Measurements from ENCODE around the gene SELENOF. TPM values are rescaled to one million over a fixed set of nuclear protein-coding genes. Genes with fewer than 3 reads are reported as not detected.
A peak's percentile ranks its signal among the peaks of the same experiment; 100 is the strongest.

The SELENOF gene
- total and polyA plus RNA-seq, 2 of the 13 experiments (the other 11 are each of a cell fraction or from before 2014, with no cell fraction given), result 133 to 163 TPM

GRCh38 chr1:86913399-86913895 is 479 bp downstream of the SELENOF start (continued):
- no peak for TF ChIP-seq ZNF513 (CRISPR knock-in tag; conservative IDR thresholded peaks at IDR 0.05)
- no peak for TF ChIP-seq ZNF256 (CRISPR knock-in tag; conservative IDR thresholded peaks at IDR 0.05)
- 0 out of 2 replicates have a peak, but pooled peaks have one; percentile 9 for TF ChIP-seq IRF2 (CRISPR knock-in tag; IDR thresholded peaks at IDR 0.05)
- peak; percentile 33; the same call in 1 of the 3 replicates for TF ChIP-seq MXI1 (IDR thresholded peaks at IDR 0.05; ENCODE audit: borderline replicate concordance, low read depth, low read length)
- no peak for TF ChIP-seq TRIM24 (CRISPR knock-in tag; IDR thresholded peaks at IDR 0.05)
- no peak for TF ChIP-seq CEBPG (CRISPR knock-in tag; IDR thresholded peaks at IDR 0.05)
- 0 out of 2 replicates have a peak, but pooled peaks have one; percentile 4 for TF ChIP-seq MIER3 (CRISPR knock-in tag; IDR thresholded peaks at IDR 0.05; ENCODE audit: borderline replicate concordance)
- TF ChIP-seq ZNF281 (CRISPR knock-in tag; IDR thresholded peaks at IDR 0.05; ENCODE audit: borderline replicate concordance), result no peak
- no peak for TF ChIP-seq AGO2 (optimal IDR thresholded peaks at IDR 0.05; ENCODE audit: low read depth, low read length)
- 0 out of 2 replicates have a peak, but pooled peaks have one; percentile 12 for TF ChIP-seq HBP1 (CRISPR knock-in tag; IDR thresholded peaks at IDR 0.05; ENCODE audit: low read depth)
- TF ChIP-seq JUN (CRISPR knock-in tag; IDR thresholded peaks at IDR 0.05), result no peak
- no peak for TF ChIP-seq MZF1 (CRISPR knock-in tag; IDR thresholded peaks at IDR 0.05; ENCODE audit: borderline replicate concordance)
- no peak for TF ChIP-seq ELF1 (CRISPR knock-in tag; IDR thresholded peaks at IDR 0.05)
- TF ChIP-seq TBP (CRISPR knock-in tag; IDR thresholded peaks at IDR 0.05), result no peak
- peak; percentile 39; the same call in 1 of the 2 replicates for TF ChIP-seq RBFOX2 (IDR thresholded peaks at IDR 0.05; ENCODE audit: low read depth, low read length)
- no peak for TF ChIP-seq KDM6A (CRISPR knock-in tag; IDR thresholded peaks at IDR 0.05; ENCODE audit: low read depth)
- no peak for TF ChIP-seq ZNF138 (CRISPR knock-in tag; IDR thresholded peaks at IDR 0.05; ENCODE audit: low read depth)
- no peak for TF ChIP-seq RBM22 (optimal IDR thresholded peaks at IDR 0.05; ENCODE audit: low read length)
- no peak for TF ChIP-seq SCMH1 (CRISPR knock-in tag; IDR thresholded peaks at IDR 0.05; ENCODE audit: borderline replicate concordance)
- 0 out of 2 replicates have a peak, but pooled peaks have one; percentile 11 for TF ChIP-seq ZNF816 (CRISPR knock-in tag; IDR thresholded peaks at IDR 0.05; ENCODE audit: borderline replicate concordance)
